ENCODE results near the gene MTARC2.

The MTARC2 gene

DNA sequence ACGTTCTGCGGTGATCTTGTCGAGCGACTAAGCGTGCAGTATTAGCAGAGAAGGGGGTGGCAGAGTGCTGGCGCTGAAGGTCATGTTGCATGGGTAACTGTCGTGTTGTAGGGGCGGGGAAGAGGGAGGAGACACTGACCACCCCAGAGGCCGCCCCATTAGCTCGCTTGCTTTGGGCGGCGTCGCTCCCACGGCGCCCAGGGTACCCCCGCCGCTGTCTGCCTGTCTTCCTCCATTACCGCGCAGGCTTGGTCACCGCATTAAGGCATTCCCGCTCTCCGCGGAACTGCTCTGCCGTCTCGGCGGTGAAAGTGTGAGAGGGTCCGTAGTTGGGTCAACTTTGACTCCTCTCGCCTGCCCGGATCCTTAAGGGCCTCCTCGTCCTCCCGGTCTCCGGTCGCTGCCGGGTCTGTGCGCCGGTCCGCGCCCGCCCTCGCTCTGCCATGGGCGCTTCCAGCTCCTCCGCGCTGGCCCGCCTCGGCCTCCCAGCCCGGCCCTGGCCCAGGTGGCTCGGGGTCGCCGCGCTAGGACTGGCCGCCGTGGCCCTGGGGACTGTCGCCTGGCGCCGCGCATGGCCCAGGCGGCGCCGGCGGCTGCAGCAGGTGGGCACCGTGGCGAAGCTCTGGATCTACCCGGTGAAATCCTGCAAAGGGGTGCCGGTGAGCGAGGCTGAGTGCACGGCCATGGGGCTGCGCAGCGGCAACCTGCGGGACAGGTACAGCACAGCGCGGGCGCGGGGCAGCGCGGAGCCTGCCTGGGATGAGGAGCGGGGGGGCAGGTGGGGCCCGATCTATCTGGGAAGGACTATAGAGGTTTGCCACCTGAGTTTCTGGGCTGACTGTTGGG is at the start of gene MTARC2:
Gene MTARC2 (plus strand): TSS at position 234 of the 846 bp plus-strand sequence. CDS start 210 bp downstream, at position 444.
- 0 out of 2 replicates have a peak within 1 kb of the TSS, but pooled peaks have one; percentile 17 for H3K27ac ChIP-seq

DNA sequence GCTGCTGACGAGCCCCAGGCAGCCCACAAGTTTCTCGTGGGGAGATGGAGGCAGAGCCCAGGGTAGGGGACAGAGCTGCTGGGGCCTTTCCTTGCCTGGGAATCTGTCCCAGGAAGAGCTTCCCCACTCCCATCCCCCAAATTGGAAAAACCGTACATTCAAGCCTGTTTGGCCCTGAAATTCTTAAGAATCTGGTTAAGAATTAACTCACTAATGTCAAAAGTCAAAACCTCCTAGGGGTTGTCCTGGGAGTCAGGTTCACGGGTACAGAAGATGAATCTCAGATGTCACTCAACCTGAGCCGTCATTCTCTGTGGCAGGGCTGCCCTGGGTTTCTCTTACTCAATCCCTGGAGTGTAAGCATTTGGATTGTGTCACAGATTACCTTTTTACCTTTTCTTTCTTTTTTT is 49.5 kb upstream of the MTARC2 start:
- no peak overlapping the region for H3K27ac ChIP-seq

More for the DNA sequence above, at the start of gene MTARC2:
- TF ChIP-seq, protein P1, sequence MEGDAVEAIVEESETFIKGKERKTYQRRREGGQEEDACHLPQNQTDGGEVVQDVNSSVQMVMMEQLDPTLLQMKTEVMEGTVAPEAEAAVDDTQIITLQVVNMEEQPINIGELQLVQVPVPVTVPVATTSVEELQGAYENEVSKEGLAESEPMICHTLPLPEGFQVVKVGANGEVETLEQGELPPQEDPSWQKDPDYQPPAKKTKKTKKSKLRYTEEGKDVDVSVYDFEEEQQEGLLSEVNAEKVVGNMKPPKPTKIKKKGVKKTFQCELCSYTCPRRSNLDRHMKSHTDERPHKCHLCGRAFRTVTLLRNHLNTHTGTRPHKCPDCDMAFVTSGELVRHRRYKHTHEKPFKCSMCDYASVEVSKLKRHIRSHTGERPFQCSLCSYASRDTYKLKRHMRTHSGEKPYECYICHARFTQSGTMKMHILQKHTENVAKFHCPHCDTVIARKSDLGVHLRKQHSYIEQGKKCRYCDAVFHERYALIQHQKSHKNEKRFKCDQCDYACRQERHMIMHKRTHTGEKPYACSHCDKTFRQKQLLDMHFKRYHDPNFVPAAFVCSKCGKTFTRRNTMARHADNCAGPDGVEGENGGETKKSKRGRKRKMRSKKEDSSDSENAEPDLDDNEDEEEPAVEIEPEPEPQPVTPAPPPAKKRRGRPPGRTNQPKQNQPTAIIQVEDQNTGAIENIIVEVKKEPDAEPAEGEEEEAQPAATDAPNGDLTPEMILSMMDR (IDR thresholded peaks at IDR 0.05): peak; percentile 11; the same call in 1 of the 2 replicates
- TF ChIP-seq ZFX (IDR thresholded peaks at IDR 0.05; ENCODE audit: borderline replicate concordance): no peak

DNA sequence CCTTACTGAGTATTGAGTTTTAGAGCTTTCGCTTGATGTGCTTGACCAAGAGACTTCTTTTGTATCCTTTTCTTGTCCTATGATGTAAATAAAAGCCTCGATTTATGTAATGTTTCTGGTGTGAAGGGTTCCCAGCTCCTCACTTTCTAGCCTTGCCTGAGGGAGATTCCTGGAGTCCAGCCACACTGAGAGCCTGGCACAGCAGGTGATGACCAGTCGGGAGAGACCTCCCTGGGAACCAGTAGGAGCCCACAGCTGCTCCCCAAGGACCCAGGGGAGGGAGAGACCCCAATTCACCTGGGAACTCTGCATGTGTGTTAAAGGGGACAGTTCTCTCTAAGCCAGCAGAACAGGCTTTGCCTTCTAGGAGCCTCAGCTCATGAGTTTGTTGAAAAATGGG is 49.1 kb upstream of the MTARC2 start:
- no peak for TF ChIP-seq ZFX (IDR thresholded peaks at IDR 0.05; ENCODE audit: borderline replicate concordance)
- TF ChIP-seq, protein P1 (IDR thresholded peaks at IDR 0.05): no peak
- H3K27ac ChIP-seq: no peak overlapping the region

More for the DNA sequence above, 49.5 kb upstream of the MTARC2 start:
- TF ChIP-seq, protein P1 (IDR thresholded peaks at IDR 0.05): no peak
- no peak for TF ChIP-seq ZFX (IDR thresholded peaks at IDR 0.05; ENCODE audit: borderline replicate concordance)

GRCh38 chr1:220700556-220701179 is 47.5 kb upstream of the MTARC2 start:
- TF ChIP-seq ZFX (IDR thresholded peaks at IDR 0.05; ENCODE audit: borderline replicate concordance): no peak
- TF ChIP-seq, protein P1 (IDR thresholded peaks at IDR 0.05): no peak
- H3K27ac ChIP-seq: no peak overlapping the region

GRCh38 chr1:220701974-220702373 is 46.1 kb upstream of the MTARC2 start:
- H3K27ac ChIP-seq: no peak overlapping the region
- TF ChIP-seq ZFX (IDR thresholded peaks at IDR 0.05; ENCODE audit: borderline replicate concordance): no peak
- TF ChIP-seq, protein P1 (IDR thresholded peaks at IDR 0.05): no peak

GRCh38 chr1:220702733-220703270 is 45.3 kb upstream of the MTARC2 start:
- TF ChIP-seq, protein P1 (IDR thresholded peaks at IDR 0.05): no peak
- no peak for TF ChIP-seq ZFX (IDR thresholded peaks at IDR 0.05; ENCODE audit: borderline replicate concordance)
- H3K27ac ChIP-seq: no peak overlapping the region

All from 22Rv1 (cell line).